ENCODE results near the gene CACNA1H. TPM values are rescaled to one million over a fixed set of nuclear protein-coding genes. Genes with fewer than 3 reads are reported as not detected.
A peak's percentile ranks its signal among the peaks of the same experiment; 100 is the strongest.

CACNA1H gene
- total and polyA plus RNA-seq, 9 of the 15 experiments (the other 6 are each of a cell fraction or from before 2014, with no cell fraction given), result 0.10 to 0.18 TPM; not detected in 7

GRCh38 chr16:1188432-1189189 is 35.7 kb downstream of the CACNA1H start (continued):
- TF ChIP-seq REST (IDR thresholded peaks at IDR 0.05; ENCODE audit: borderline replicate concordance) (peak; percentile 99), REST (CRISPR knock-in tag; IDR thresholded peaks at IDR 0.05; ENCODE audit: low read depth) (peak; percentile 98), ZNF639 (CRISPR knock-in tag; conservative IDR thresholded peaks at IDR 0.05 in 1 of 2, IDR thresholded peaks at IDR 0.05 in 1 of 2) (peak in 1 of 2 experiments; percentile 33; a peak in 1 of 4 replicates), SRF (CRISPR knock-in tag; IDR thresholded peaks at IDR 0.05) (0 out of 4 replicates have a peak, but pooled peaks of 1 of the 2 experiments have one; percentile 27), ZNF316 (IDR thresholded peaks at IDR 0.05) (peak; percentile 79), ZNF224 (CRISPR knock-in tag; IDR thresholded peaks at IDR 0.05) (peak; percentile 77; the same call in 1 of the 2 replicates), ZBTB1 (CRISPR knock-in tag; IDR thresholded peaks at IDR 0.05; ENCODE audit: borderline replicate concordance, low read depth) (peak; percentile 56; the same call in 1 of the 2 replicates), MIER1 (IDR thresholded peaks at IDR 0.05; ENCODE audit: low read depth) (peak; percentile 92), MAZ (CRISPR knock-in tag; conservative IDR thresholded peaks at IDR 0.05 in 1 of 2, IDR thresholded peaks at IDR 0.05 in 1 of 2) (peak in 1 of 2 experiments; percentile 59; a peak in 1 of 4 replicates), CREM (IDR thresholded peaks at IDR 0.05; ENCODE audit: low read depth) (peak; percentile 54; the same call in 1 of the 2 replicates), EHMT2 (IDR thresholded peaks at IDR 0.05) (peak; percentile 95), TGIF2 (CRISPR knock-in tag; IDR thresholded peaks at IDR 0.05) (peak; percentile 95), ZBTB33 (CRISPR knock-in tag; IDR thresholded peaks at IDR 0.05) (peak; percentile 48; the same call in 1 of the 2 replicates)

All from K562 (cell line).